B cell (primary cell): ENCODE data around the gene GRXCR2. TPM values are rescaled to one million over a fixed set of nuclear protein-coding genes. Genes with fewer than 3 reads are reported as not detected.
A peak's percentile ranks its signal among the peaks of the same experiment; 100 is the strongest.
"Not testable (repeated sequence)": the region's sequence is repeated elsewhere in the genome, so short reads cannot be mapped to it uniquely, and the experiment has no call there.

Source experiments
- ATAC-seq: fragments of 200-7000 bp; cut with Tn5 transposase; one replicate; pipeline ENCODE4 v1.10.0; 2021; ENCODE audit warnings: low read depth, mild to moderate bottlenecking, moderate number of reproducible peaks, moderate library complexity
- CTCF ChIA-PET: fragments of 350-600 bp; sonication (Branson Sonifier 250); formaldehyde crosslinking; loops from one replicate; lab custom pipeline; 2021; ENCODE audit warnings: antibody characterized with exemption, inconsistent platforms; lab: Charles Lee
- POLR2A ChIA-PET: fragments of 350-600 bp; sonication (Branson Sonifier 250); formaldehyde crosslinking; loops from one replicate; lab custom pipeline; 2021; ENCODE audit warnings: antibody characterized with exemption; lab: Charles Lee
- DNase-seq: peaks from one replicate; pipeline ENCODE4 v3.0.0; 2013
- H2AFZ ChIP-seq: 2 replicates; pipeline ENCODE4 v1.6.1; 2012; ENCODE audit warnings: mild to moderate bottlenecking, low read depth, low read length; ENCODE audit not compliant: insufficient read depth, poor library complexity, severe bottlenecking
- H3K27ac ChIP-seq, 2 donors: 1 replicate in 1 of 2; 2 replicates in 1 of 2; pipeline ENCODE4 v1.5.1; 2012 to 2013; ENCODE audit warnings: low read length in 2 of 2, mild to moderate bottlenecking in 2 of 2, moderate library complexity in 1 of 2
- H3K27me3 ChIP-seq, 4 experiments: fragments of 200-600 bp in 1 of 4; sonication (generic) in 1 of 4; replicated peaks in 1 of 4; 1 replicate in 2 of 4; 2 replicates in 2 of 4; pipeline versions ENCODE4 v1.6.1 to v1.7.0; 2013 to 2016; ENCODE audit warnings: low read length in 3 of 4, mild to moderate bottlenecking in 2 of 4, mixed read lengths in 1 of 4, moderate library complexity in 1 of 4; ENCODE audit not compliant: insufficient read depth in 4 of 4, control insufficient read depth in 3 of 4; ENCODE audit errors: control extremely low read depth in 1 of 4
- H3K36me3 ChIP-seq, 2 experiments: replicated peaks in 1 of 2; 1 replicate in 1 of 2; 2 replicates in 1 of 2; pipeline versions ENCODE4 v1.6.1 to v1.7.1; 2013; ENCODE audit warnings: low read length in 1 of 2; ENCODE audit not compliant: insufficient read depth in 2 of 2, control insufficient read depth in 1 of 2; ENCODE audit errors: control extremely low read depth in 1 of 2, extremely low read depth in 1 of 2
- H3K4me1 ChIP-seq, 2 donors: fragments of 200-600 bp in 1 of 2; sonication (generic) in 1 of 2; 1 replicate in 1 of 2; 2 replicates in 1 of 2; pipeline versions ENCODE4 v1.5.1 to v1.6.1; 2013 to 2017; ENCODE audit warnings: low read length in 2 of 2; ENCODE audit not compliant: control insufficient read depth in 2 of 2, insufficient read depth in 2 of 2
- H3K4me2 ChIP-seq: replicated peaks from 2 replicates; pipeline ENCODE3; 2012; ENCODE audit warnings: mild to moderate bottlenecking, low read depth, low read length; ENCODE audit not compliant: poor library complexity, severe bottlenecking
- H3K4me3 ChIP-seq, 5 experiments: fragments of 200-600 bp in 1 of 5; sonication (generic) in 1 of 5; 1 replicate in 3 of 5; 2 replicates in 2 of 5; pipeline versions ENCODE4 v1.5.1 to v1.7.0; 2011 to 2016; ENCODE audit warnings: low read length in 4 of 5, mild to moderate bottlenecking in 4 of 5, low read depth in 2 of 5, control low read depth in 1 of 5, moderate library complexity in 1 of 5; ENCODE audit not compliant: insufficient read depth in 1 of 5; ENCODE audit errors: control extremely low read depth in 1 of 5, extremely low read depth in 1 of 5
- H3K79me2 ChIP-seq: fragments of 200-600 bp; sonication (generic); one replicate; pipeline ENCODE4 v1.6.0; 2016; ENCODE audit warnings: low read length; ENCODE audit not compliant: control insufficient read depth, insufficient read depth
- H3K9ac ChIP-seq: fragments of 200-600 bp; sonication (generic); 2 replicates; pipeline ENCODE4 v1.6.1; 2017; ENCODE audit warnings: mild to moderate bottlenecking, low read length, moderate library complexity
- H3K9me3 ChIP-seq, 3 donors: one replicate each; pipeline versions ENCODE4 v1.6.1 to v1.7.1; 2013; ENCODE audit warnings: low read length in 2 of 3; ENCODE audit not compliant: control insufficient read depth in 2 of 3, insufficient read depth in 1 of 3; ENCODE audit errors: control extremely low read depth in 1 of 3
- H4K20me1 ChIP-seq: 2 replicates; pipeline ENCODE4 v1.6.0; 2012; ENCODE audit warnings: mild to moderate bottlenecking, low read length; ENCODE audit not compliant: insufficient read depth, control insufficient read depth, poor library complexity, severe bottlenecking
- H3K27ac Mint-ChIP-seq: one replicate; pipeline ENCODE4 v1.8.0; 2021; ENCODE audit warnings: mixed read lengths
- H3K27me3 Mint-ChIP-seq: one replicate; pipeline ENCODE4 v1.8.0; 2021; ENCODE audit warnings: mixed read lengths
- H3K4me1 Mint-ChIP-seq: one replicate; pipeline ENCODE4 v1.8.0; 2021; ENCODE audit warnings: mixed read lengths
- H3K4me3 Mint-ChIP-seq: one replicate; pipeline ENCODE4 v1.8.0; 2021; ENCODE audit warnings: mixed read lengths
- H3K9me3 Mint-ChIP-seq: one replicate; pipeline ENCODE4 v1.8.0; 2022; ENCODE audit warnings: mixed read lengths; ENCODE audit not compliant: insufficient read depth
- EZH2 ChIP-seq: IDR thresholded peaks from 2 replicates; pipeline ENCODE4 v1.6.1; 2012; ENCODE audit warnings: borderline replicate concordance, low read depth, mild to moderate bottlenecking, moderate library complexity, low read length; ENCODE audit not compliant: insufficient read depth, poor library complexity, severe bottlenecking
- WGBS: methylation state at CpG from one replicate; pipeline ENCODE4 v1.1.5; 2013; ENCODE audit warnings: missing lambda C conversion rate; ENCODE audit not compliant: insufficient coverage; 5-methylcytosine and 5-hydroxymethylcytosine counted together
- intact Hi-C: fragments of 100-400 bp; cut with micrococcal nuclease; formaldehyde crosslinking; loops from one replicate; pipeline ENCODE4 v1.10.0; 2022
- polyA plus RNA-seq: library from polyadenylated mRNA; depleted of rRNA; stranded (reverse); fragments of >200 nt; gene quantifications from 2 replicates; pipeline ENCODE4 v1.2.3, GENCODE V29; 2012
- total RNA-seq, 2 donors: library from RNA; stranded (reverse); fragments of 120-200 nt in 1 of 2; gene quantifications; 1 replicate in 1 of 2; 2 replicates in 1 of 2; pipeline versions ENCODE4 v1.2.3 to v1.2.4, GENCODE V29; 2013 to 2022
- TF ChIP-seq, protein P1 (sequence below): fragments of 200-600 bp; IDR thresholded peaks from one replicate; pipeline ENCODE4 v1.8.0; 2022; ENCODE audit warnings: antibody characterized with exemption, mild to moderate bottlenecking

Gene GRXCR2
- total and polyA plus RNA-seq, 2 donors (not counting 1 experiment from before 2014, with no cell fraction given) = not detected

DNA sequence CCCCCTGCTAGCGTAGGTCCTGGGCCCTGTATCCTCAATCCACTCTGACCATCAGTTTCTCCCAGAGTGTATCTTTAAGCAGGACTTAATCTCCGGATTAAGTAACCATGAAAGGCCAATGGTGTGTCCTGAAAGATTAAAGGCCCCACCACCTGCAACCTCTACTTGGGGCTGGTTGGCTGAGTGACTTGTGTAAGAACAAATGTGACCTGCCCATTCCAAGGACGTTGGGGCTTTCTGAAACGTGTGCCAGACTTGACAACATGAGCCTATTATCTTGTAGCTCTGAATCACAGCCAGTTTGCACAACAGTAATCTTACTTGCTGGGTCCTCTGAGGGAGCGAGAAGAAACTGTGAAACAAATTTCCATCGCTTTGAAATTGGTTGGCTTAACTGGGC lies 34.5 kb downstream of the GRXCR2 start:
- Histone ChIP-seq H3K4me2 (no peak overlapping the region), H3K9ac (no peak overlapping the region), H2AFZ (no peak overlapping the region), H3K36me3 (no peaks in the 10 kb centered on the region), H3K9me3 (no peaks in the 10 kb centered on the region), H3K4me3 (no peak overlapping the region), H3K79me2 (no peaks in the 10 kb centered on the region), H3K27me3 (no peaks in the 10 kb centered on the region), H4K20me1 (no peaks in the 10 kb centered on the region), H3K27ac (no peak overlapping the region), H3K4me1 (peaks cover 9 to 17% of the 10 kb centered on the region in 2 donors)
- ATAC-seq (no peak), DNase-seq (no peak)
- POLR2A ChIA-PET = no interaction called here
- H3K27ac Mint-ChIP-seq = no peak overlapping the region
- no peaks in the 10 kb centered on the region for H3K9me3 Mint-ChIP-seq
- intact Hi-C loops = loop anchor here (5.0 kb wide), 1 partner anchor 1646 kb away; no protein-coding TSS in a partner anchor
- peaks cover 18% of the 10 kb centered on the region for H3K27me3 Mint-ChIP-seq
- H3K4me1 Mint-ChIP-seq = peaks cover 16% of the 10 kb centered on the region
- CTCF ChIA-PET = no interaction called here
- TF ChIP-seq, protein P1, sequence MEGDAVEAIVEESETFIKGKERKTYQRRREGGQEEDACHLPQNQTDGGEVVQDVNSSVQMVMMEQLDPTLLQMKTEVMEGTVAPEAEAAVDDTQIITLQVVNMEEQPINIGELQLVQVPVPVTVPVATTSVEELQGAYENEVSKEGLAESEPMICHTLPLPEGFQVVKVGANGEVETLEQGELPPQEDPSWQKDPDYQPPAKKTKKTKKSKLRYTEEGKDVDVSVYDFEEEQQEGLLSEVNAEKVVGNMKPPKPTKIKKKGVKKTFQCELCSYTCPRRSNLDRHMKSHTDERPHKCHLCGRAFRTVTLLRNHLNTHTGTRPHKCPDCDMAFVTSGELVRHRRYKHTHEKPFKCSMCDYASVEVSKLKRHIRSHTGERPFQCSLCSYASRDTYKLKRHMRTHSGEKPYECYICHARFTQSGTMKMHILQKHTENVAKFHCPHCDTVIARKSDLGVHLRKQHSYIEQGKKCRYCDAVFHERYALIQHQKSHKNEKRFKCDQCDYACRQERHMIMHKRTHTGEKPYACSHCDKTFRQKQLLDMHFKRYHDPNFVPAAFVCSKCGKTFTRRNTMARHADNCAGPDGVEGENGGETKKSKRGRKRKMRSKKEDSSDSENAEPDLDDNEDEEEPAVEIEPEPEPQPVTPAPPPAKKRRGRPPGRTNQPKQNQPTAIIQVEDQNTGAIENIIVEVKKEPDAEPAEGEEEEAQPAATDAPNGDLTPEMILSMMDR = no peak
- no peak for TF ChIP-seq EZH2
- H3K4me3 Mint-ChIP-seq = no peak overlapping the region
- WGBS = 75% methylated on average over 4 of the region's 6 CpGs

DNA sequence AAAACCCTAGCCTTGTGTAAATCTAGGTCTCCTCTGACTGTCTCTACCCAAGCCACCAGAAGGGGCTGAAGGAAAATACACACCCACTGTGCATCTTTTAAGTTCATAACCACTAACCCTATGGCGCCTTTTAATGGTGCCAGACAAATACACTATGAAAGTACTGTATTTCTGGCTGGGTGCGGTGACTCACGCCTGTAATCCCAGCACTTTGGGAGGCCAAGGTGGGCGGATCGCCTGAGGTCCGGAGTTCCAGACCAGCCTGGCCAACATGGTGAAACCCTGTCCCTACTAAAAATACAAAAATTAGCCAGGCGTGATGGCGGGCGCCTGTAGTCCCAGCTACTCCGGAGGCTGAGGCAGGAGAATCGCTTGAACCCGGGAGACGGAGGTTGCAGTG lies 36.6 kb downstream of the GRXCR2 start:
- intact Hi-C loops = loop anchor here (5.0 kb wide), 1 partner anchor 1644 kb away; no protein-coding TSS in a partner anchor
- H3K79me2 ChIP-seq, H3K4me3 ChIP-seq, H3K27ac ChIP-seq, H3K27me3 ChIP-seq, H3K36me3 ChIP-seq, H4K20me1 ChIP-seq, H3K27ac Mint-ChIP-seq, POLR2A ChIA-PET, ATAC-seq, H3K9me3 ChIP-seq, DNase-seq, H3K9me3 Mint-ChIP-seq: not testable (repeated sequence)
- H3K4me1 ChIP-seq = peaks cover 9 to 17% of the 10 kb centered on the region in 2 donors
- peak overlapping the region; percentile 79 for H2AFZ ChIP-seq
- Mint-ChIP-seq H3K27me3 (peaks cover 13% of the 10 kb centered on the region), H3K4me1 (peaks cover 16% of the 10 kb centered on the region), H3K4me3 (peak overlapping the region; percentile 80)
- WGBS = 98% methylated on average over 12 of the region's 13 CpGs
- CTCF ChIA-PET = interaction anchor here (3.6 kb wide), 1 partner anchor 10 kb away, joined by 17 read pairs; no protein-coding TSS in a partner anchor
- H3K4me2 ChIP-seq = peak overlapping the region; percentile 87
- peak overlapping the region; percentile 74 for H3K9ac ChIP-seq
